ENCODE data around the gene CYP11A1.

- TF ChIP-seq EZH2 (IDR thresholded peaks at IDR 0.05; ENCODE audit: insufficient read depth, low read length) (no peak), CTCF (IDR thresholded peaks at IDR 0.05; ENCODE audit: insufficient read depth, low read depth, low read length) (no peak)
Measured at GRCh38 chr15:74408385-74408784, 40.9 kb upstream of the CYP11A1 start.
